Trophoblast cell (in vitro differentiated cells and primary cell): Measurements from ENCODE around the gene AIP.

ENCODE experiments used
- DNase-seq, 2 donors: peaks; one replicate each; pipeline ENCODE4 v3.0.0-alpha.2; 2016
- H2AFZ ChIP-seq: 2 replicates; pipeline ENCODE4 v1.6.1; 2013; ENCODE audit warnings: low read length, moderate library complexity, mild to moderate bottlenecking; ENCODE audit not compliant: insufficient read depth, poor library complexity
- H2AK5ac ChIP-seq: 2 replicates; pipeline ENCODE4 v1.6.1; 2013; ENCODE audit warnings: mild to moderate bottlenecking, low read length
- H2BK120ac ChIP-seq: 2 replicates; pipeline ENCODE4 v1.6.1; 2013; ENCODE audit warnings: low read length, mild to moderate bottlenecking, moderate library complexity; ENCODE audit not compliant: insufficient read depth, poor library complexity
- H2BK12ac ChIP-seq: 2 replicates; pipeline ENCODE4 v1.6.1; 2013; ENCODE audit warnings: mild to moderate bottlenecking, low read length, moderate library complexity
- H2BK5ac ChIP-seq: 2 replicates; pipeline ENCODE4 v1.6.1; 2013; ENCODE audit warnings: low read length, low read depth, moderate library complexity, mild to moderate bottlenecking; ENCODE audit not compliant: poor library complexity
- H3K14ac ChIP-seq: 2 replicates; pipeline ENCODE4 v1.6.1; 2013; ENCODE audit warnings: mild to moderate bottlenecking, low read length
- H3K18ac ChIP-seq: 2 replicates; pipeline ENCODE4 v1.6.1; 2013; ENCODE audit warnings: mild to moderate bottlenecking, low read length
- H3K23ac ChIP-seq: 2 replicates; pipeline ENCODE4 v1.6.1; 2013; ENCODE audit warnings: low read length
- H3K27ac ChIP-seq: 2 replicates; pipeline ENCODE4 v1.5.1; 2013; ENCODE audit warnings: low read depth, mild to moderate bottlenecking, inconsistent platforms, low read length, moderate library complexity
- H3K27me3 ChIP-seq: 2 replicates; pipeline ENCODE4 v1.6.1; 2013; ENCODE audit warnings: inconsistent platforms, mild to moderate bottlenecking, low read length, moderate library complexity; ENCODE audit not compliant: insufficient read depth
- H3K36me3 ChIP-seq, 2 experiments: 1 replicate in 1 of 2; 2 replicates in 1 of 2; pipeline ENCODE4 v1.6.1; 2013; ENCODE audit warnings: low read length in 2 of 2, mild to moderate bottlenecking in 2 of 2, moderate library complexity in 1 of 2; ENCODE audit not compliant: insufficient read depth in 2 of 2, control insufficient read depth in 1 of 2
- H3K4ac ChIP-seq: 2 replicates; pipeline ENCODE4 v1.6.1; 2013; ENCODE audit warnings: low read depth, mild to moderate bottlenecking, low read length, moderate library complexity
- H3K4me1 ChIP-seq, 2 experiments: 1 replicate in 1 of 2; 2 replicates in 1 of 2; pipeline ENCODE4 v1.6.1; 2013; ENCODE audit warnings: low read length in 2 of 2, mild to moderate bottlenecking in 2 of 2, moderate library complexity in 1 of 2; ENCODE audit not compliant: insufficient read depth in 2 of 2, control insufficient read depth in 1 of 2
- H3K4me2 ChIP-seq: 2 replicates; pipeline ENCODE4 v1.6.1; 2013; ENCODE audit warnings: inconsistent platforms, mild to moderate bottlenecking, low read length, moderate library complexity
- H3K4me3 ChIP-seq: 2 replicates; pipeline ENCODE4 v1.5.1; 2013; ENCODE audit warnings: mild to moderate bottlenecking, low read depth, low read length, inconsistent platforms
- H3K79me1 ChIP-seq: one replicate; pipeline ENCODE4 v1.6.1; 2013; ENCODE audit warnings: low read length
- H3K79me2 ChIP-seq: 2 replicates; pipeline ENCODE4 v1.6.1; 2013; ENCODE audit warnings: low read length, mild to moderate bottlenecking; ENCODE audit not compliant: control insufficient read depth, insufficient read depth, poor library complexity
- H3K9ac ChIP-seq: 2 replicates; pipeline ENCODE4 v1.6.1; 2013; ENCODE audit warnings: mild to moderate bottlenecking, low read length
- H3K9me3 ChIP-seq: 2 replicates; pipeline ENCODE4 v1.6.1; 2013; ENCODE audit warnings: low read depth, mild to moderate bottlenecking, control low read depth, inconsistent platforms, low read length; ENCODE audit not compliant: insufficient read depth
- H4K12ac ChIP-seq: 2 replicates; pipeline ENCODE4 v1.6.1; 2013; ENCODE audit warnings: low read depth, mild to moderate bottlenecking, low read length, moderate library complexity
- H4K8ac ChIP-seq: 2 replicates; pipeline ENCODE4 v1.6.1; 2013; ENCODE audit warnings: low read depth, mild to moderate bottlenecking, low read length, moderate library complexity
- H4K91ac ChIP-seq: one replicate; pipeline ENCODE4 v1.6.1; 2013; ENCODE audit warnings: low read depth, mild to moderate bottlenecking, low read length, moderate library complexity
- WGBS: extraction: QIAGEN DNeasy Blood & Tissue Kit; methylation state at CpG from one replicate; pipeline ENCODE4 v1.1.7; 2013; ENCODE audit warnings: missing lambda C conversion rate; ENCODE audit not compliant: insufficient read length, insufficient coverage; ENCODE audit errors: extremely low coverage; 5-methylcytosine and 5-hydroxymethylcytosine counted together

The AIP gene

GRCh38 chr11:67490727-67491065, 7.9 kb downstream of the AIP start:
- no CpG with 5 or more reads among the region's 15 CpGs for WGBS

DNA sequence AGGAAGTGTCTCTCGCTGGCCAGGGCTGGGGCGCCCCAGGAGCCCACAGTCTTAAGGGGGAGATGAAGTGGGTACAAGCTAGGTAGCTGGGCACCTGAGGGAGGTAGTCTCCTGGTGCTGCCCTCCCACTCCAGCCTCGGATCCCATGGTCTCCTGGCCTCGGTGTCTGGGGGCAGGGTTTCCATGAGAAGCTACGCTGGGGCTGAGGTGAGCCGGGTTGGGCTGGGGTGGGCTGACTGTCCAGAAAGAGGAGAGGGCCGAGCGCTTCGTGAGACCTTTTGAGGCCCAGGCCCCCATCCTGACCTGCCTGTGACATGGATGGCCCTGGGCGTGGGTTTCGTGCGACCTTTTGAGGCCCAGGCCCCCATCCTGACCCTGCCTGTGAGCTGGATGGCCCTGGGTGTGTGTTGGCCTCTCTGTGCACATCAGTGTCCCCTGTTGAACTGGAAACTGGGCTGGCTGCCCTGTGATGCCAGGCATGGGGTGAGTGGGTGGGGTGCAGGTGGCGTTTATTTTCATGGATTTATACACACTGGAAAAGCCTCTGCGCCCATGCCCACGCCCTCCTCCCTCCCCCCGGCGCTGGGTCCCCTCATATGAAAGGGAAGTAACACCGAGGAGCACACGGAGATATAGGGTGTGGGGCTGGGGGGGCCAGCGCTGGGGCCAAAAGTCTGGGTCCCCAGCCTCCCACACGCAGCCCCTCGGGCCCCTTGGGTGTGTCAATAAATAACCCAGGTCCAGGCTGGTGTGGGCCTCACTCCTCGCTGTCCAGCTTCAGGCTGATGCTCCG, 8.6 kb downstream of the AIP start:
- no peak for DNase-seq
- Histone ChIP-seq H3K14ac (no peak overlapping the region), H3K4me3 (no peak overlapping the region), H2AK5ac (no peak overlapping the region), H2BK12ac (no peak overlapping the region), H3K27ac (no peak overlapping the region), H3K36me3 (peaks cover 78 to 80% of the 10 kb centered on the region in 2 experiments), H3K18ac (no peak overlapping the region), H3K23ac (no peak overlapping the region), H3K4me1 (no peaks in the 10 kb centered on the region), H3K4me2 (no peak overlapping the region), H4K91ac (no peak overlapping the region), H2AFZ (no peak overlapping the region), H2BK120ac (no peak overlapping the region), H3K27me3 (no peaks in the 10 kb centered on the region), H2BK5ac (no peak overlapping the region), H3K9me3 (no peaks in the 10 kb centered on the region), H3K9ac (no peak overlapping the region), H4K8ac (no peak overlapping the region), H3K79me2 (no peaks in the 10 kb centered on the region), H3K4ac (no peak overlapping the region), H3K79me1 (no peaks in the 10 kb centered on the region), H4K12ac (no peak overlapping the region)
- WGBS: no CpG with 5 or more reads among the region's 24 CpGs

More at GRCh38 chr11:67490727-67491065, 7.9 kb downstream of the AIP start:
- Histone ChIP-seq H2AFZ (no peak overlapping the region), H2BK120ac (no peak overlapping the region), H3K4me3 (no peak overlapping the region), H2AK5ac (no peak overlapping the region), H3K27ac (no peak overlapping the region), H4K12ac (no peak overlapping the region), H3K79me1 (no peaks in the 10 kb centered on the region), H3K4me1 (no peaks in the 10 kb centered on the region), H3K23ac (no peak overlapping the region), H3K36me3 (peaks cover 71 to 73% of the 10 kb centered on the region in 2 experiments), H3K9me3 (no peaks in the 10 kb centered on the region), H3K79me2 (no peaks in the 10 kb centered on the region), H3K4me2 (no peak overlapping the region), H4K8ac (no peak overlapping the region), H4K91ac (no peak overlapping the region), H2BK5ac (no peak overlapping the region), H3K9ac (no peak overlapping the region), H3K27me3 (no peaks in the 10 kb centered on the region), H3K14ac (no peak overlapping the region), H3K18ac (no peak overlapping the region), H2BK12ac (no peak overlapping the region), H3K4ac (no peak overlapping the region)
- no peak for DNase-seq

- H3K27ac ChIP-seq: no peak overlapping the region
- WGBS: no CpG with 5 or more reads among the region's 19 CpGs
Observed at GRCh38 chr11:67492069-67492727, 9.4 kb downstream of the AIP start.

GRCh38 chr11:67492801-67493547, 10.1 kb downstream of the AIP start:
- Histone ChIP-seq H3K4ac (no peak overlapping the region), H3K79me2 (no peaks in the 10 kb centered on the region), H4K12ac (no peak overlapping the region), H3K18ac (no peak overlapping the region), H3K14ac (no peak overlapping the region), H3K36me3 (peaks cover 89 to 90% of the 10 kb centered on the region in 2 experiments), H3K9ac (no peak overlapping the region), H3K4me2 (no peak overlapping the region), H3K27ac (no peak overlapping the region), H4K8ac (no peak overlapping the region), H2AK5ac (no peak overlapping the region), H2AFZ (no peak overlapping the region), H3K23ac (no peak overlapping the region), H3K9me3 (no peaks in the 10 kb centered on the region), H4K91ac (no peak overlapping the region), H2BK12ac (no peak overlapping the region), H3K79me1 (no peaks in the 10 kb centered on the region), H2BK5ac (no peak overlapping the region), H3K27me3 (no peaks in the 10 kb centered on the region), H3K4me1 (no peaks in the 10 kb centered on the region), H3K4me3 (no peak overlapping the region), H2BK120ac (no peak overlapping the region)
- WGBS: no CpG with 5 or more reads among the region's 46 CpGs
- DNase-seq: peak in 1 of 2 donors; percentile 4

More at GRCh38 chr11:67492069-67492727, 9.4 kb downstream of the AIP start:
- no peaks in the 10 kb centered on the region for H3K79me2 ChIP-seq
- no peaks in the 10 kb centered on the region for H3K4me1 ChIP-seq
- H3K4me3 ChIP-seq: no peak overlapping the region
- no peak overlapping the region for H2AK5ac ChIP-seq
- no peak overlapping the region for H3K4ac ChIP-seq
- H2AFZ ChIP-seq: no peak overlapping the region
- H3K23ac ChIP-seq: no peak overlapping the region
- H3K36me3 ChIP-seq: peaks cover 84% of the 10 kb centered on the region in 2 experiments
- no peak overlapping the region for H4K12ac ChIP-seq
- no peak overlapping the region for H2BK5ac ChIP-seq
- no peak overlapping the region for H4K8ac ChIP-seq
- no peak overlapping the region for H3K14ac ChIP-seq
- H2BK120ac ChIP-seq: no peak overlapping the region
- H3K18ac ChIP-seq: no peak overlapping the region
- no peak for DNase-seq
- no peak overlapping the region for H4K91ac ChIP-seq
- no peaks in the 10 kb centered on the region for H3K27me3 ChIP-seq
- H3K9me3 ChIP-seq: no peaks in the 10 kb centered on the region
- H3K79me1 ChIP-seq: no peaks in the 10 kb centered on the region
- no peak overlapping the region for H2BK12ac ChIP-seq
- no peak overlapping the region for H3K4me2 ChIP-seq
- no peak overlapping the region for H3K9ac ChIP-seq
